GM06990 (cell line): Measurements from ENCODE around the gene STK25.

Experiments
- DNase-seq: peaks from one replicate; pipeline ENCODE4 v3.0.0-alpha.2; 2011; ENCODE audit not compliant: insufficient read length; ENCODE audit errors: extremely low read depth
- H3K27me3 ChIP-seq: replicated peaks from 2 replicates; pipeline ENCODE4 v1.6.0; 2011; ENCODE audit warnings: low read length; ENCODE audit not compliant: control insufficient read depth, insufficient read depth
- H3K36me3 ChIP-seq: 2 replicates; pipeline ENCODE4 v1.5.1; 2011; ENCODE audit warnings: low read length; ENCODE audit not compliant: control insufficient read depth, insufficient read depth
- H3K4me3 ChIP-seq: replicated peaks from 2 replicates; pipeline ENCODE4 v1.5.1; 2011; ENCODE audit warnings: low read depth, mild to moderate bottlenecking, control low read depth, low read length
- TF ChIP-seq, protein P1 (sequence below): IDR thresholded peaks from 2 replicates; pipeline ENCODE4 v1.5.1; 2011; ENCODE audit warnings: low read length, control low read depth, mild to moderate bottlenecking, inconsistent platforms; ENCODE audit not compliant: insufficient read depth, poor library complexity, severe bottlenecking

Gene STK25

DNA sequence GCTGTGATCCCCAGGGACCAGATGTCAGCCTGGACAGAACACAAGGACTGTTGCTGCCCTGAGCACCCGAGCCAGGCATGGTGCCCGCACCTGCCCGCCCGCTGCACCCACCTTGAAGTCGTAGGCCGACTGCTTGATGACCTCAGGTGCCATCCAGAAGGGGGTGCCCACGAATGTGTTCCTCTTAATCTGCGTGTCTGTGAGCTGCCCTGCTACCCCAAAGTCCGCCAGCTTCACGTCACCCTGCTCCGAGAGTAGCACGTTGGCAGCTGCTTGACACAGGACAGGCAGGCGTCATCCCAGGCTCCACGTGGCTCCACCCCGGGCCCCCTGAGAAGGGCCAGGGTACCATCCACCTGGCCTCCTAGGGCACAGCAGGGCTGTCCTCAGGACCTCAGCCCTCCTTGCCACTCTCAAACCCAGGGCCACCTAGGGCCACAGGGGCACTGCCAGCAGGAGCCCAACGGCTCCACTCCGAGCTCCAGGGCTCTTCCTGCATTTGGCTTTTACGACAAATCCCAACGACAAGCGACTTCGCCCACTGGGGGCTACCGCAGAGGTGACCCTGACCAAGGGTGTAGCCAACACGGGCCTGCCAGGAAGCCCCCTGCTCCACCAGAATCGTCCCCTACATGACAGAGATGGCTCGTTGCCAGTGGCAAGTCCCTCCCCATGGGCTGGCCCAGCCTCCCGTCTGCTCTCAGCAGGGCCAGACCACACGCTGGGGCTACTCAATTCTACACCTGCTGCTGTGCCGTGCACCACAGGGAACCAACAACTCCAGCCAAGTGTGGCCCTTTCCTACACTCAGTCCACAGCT is 9.0 kb downstream of the STK25 start:
- DNase-seq = no peak
- H3K27me3 ChIP-seq = no peaks in the 10 kb centered on the region
- H3K4me3 ChIP-seq = no peak overlapping the region
- TF ChIP-seq, protein P1, sequence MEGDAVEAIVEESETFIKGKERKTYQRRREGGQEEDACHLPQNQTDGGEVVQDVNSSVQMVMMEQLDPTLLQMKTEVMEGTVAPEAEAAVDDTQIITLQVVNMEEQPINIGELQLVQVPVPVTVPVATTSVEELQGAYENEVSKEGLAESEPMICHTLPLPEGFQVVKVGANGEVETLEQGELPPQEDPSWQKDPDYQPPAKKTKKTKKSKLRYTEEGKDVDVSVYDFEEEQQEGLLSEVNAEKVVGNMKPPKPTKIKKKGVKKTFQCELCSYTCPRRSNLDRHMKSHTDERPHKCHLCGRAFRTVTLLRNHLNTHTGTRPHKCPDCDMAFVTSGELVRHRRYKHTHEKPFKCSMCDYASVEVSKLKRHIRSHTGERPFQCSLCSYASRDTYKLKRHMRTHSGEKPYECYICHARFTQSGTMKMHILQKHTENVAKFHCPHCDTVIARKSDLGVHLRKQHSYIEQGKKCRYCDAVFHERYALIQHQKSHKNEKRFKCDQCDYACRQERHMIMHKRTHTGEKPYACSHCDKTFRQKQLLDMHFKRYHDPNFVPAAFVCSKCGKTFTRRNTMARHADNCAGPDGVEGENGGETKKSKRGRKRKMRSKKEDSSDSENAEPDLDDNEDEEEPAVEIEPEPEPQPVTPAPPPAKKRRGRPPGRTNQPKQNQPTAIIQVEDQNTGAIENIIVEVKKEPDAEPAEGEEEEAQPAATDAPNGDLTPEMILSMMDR = no peak
- peaks cover 26% of the 10 kb centered on the region for H3K36me3 ChIP-seq

DNA sequence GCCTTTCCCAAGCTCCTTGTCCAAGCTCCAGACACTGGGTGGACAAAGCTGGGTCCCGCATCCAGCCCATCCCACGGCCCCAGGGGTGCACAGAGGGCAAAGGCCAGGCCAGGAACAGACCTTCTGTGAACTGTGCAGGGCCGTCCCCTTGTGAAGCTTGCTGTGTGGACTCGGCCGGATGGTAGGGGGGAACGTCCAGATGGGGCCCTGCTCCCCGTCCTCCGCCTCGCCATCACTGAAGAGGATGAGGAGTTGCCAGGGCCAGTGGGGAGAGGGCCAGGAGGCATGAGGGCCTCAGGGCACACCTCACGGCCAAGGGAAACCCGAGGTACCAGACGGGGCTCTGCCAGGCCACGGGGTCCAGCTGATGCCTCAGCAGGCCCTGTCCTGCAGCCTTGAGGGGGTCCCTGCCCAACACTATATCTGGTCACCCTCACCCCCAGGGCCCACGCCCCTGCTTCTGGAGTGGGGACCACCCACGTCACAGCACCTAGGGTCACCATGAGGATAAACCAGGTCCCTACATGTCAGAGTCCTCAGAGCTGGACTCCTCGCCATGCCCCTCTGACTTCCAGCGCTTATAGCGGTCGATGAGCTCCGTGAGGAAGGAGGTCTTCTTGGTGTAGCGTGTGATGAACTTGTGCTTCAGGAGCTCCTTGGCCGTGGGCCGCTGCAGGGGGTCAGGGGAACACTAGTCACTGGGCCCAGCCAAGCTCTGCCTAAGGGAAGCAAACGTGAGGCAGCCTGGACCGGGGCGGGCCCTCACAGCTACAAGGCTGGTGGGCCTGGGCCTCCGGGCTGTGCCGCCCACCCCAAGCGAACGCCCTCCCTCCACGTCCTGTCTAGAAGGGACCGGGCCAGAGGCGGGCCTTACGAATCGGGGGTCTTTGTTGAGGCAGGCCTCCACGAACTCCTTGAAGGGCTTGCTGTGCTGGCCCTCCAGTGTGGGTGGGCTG is 10.0 kb downstream of the STK25 start:
- Histone ChIP-seq H3K4me3 (no peak overlapping the region), H3K27me3 (no peaks in the 10 kb centered on the region), H3K36me3 (peaks cover 31% of the 10 kb centered on the region)
- no peak for DNase-seq
- TF ChIP-seq, protein P1 = no peak

DNA sequence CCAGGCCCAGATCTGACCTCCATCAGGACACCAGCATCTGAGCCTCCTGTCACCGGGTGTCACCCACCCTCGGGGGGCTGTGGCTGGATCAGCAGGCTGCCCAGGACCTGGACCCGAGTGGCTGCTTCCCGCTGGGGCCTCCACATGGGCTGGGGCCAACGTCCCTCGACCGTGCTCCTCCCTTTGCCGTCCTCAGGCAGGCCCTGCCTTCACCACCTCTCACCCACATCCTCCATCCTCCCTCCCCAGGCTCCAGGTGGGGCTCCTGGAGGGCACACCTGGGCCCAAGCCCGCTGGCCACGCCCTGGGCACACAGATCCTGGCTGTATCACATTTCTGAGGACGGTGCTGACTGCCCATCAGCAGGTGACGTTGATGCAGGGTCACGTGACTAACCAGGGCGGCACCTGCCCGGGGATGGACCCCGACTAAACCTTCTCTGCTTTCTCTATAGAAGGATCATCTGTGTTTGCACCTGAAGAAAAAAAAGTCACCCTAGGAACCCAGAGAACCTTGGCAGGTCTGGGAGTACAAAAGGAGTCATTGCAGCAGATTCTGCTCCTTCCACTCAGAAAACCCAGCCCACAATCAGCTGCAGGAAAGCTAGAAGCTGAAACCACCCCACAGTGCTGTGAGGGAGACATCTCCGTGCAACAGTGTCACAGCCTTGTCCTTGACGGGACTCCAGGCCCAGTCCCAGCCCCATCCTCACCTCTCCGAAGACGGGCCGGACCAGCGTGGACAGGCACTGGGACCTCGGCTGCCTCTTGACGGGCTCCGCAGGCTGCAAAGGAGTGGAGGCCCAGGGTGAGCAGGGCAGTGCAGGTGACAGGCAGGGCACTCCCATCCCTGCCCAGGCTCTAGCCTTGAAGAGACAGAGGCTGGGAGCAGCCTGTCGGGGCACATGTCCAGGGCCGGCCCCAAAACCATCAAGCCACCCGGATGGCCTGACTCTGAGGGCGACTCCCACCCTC is 11.2 kb downstream of the STK25 start:
- Histone ChIP-seq H3K4me3 (no peak overlapping the region), H3K36me3 (peaks cover 35% of the 10 kb centered on the region), H3K27me3 (no peaks in the 10 kb centered on the region)
- TF ChIP-seq, protein P1 = no peak
- no peak for DNase-seq

DNA sequence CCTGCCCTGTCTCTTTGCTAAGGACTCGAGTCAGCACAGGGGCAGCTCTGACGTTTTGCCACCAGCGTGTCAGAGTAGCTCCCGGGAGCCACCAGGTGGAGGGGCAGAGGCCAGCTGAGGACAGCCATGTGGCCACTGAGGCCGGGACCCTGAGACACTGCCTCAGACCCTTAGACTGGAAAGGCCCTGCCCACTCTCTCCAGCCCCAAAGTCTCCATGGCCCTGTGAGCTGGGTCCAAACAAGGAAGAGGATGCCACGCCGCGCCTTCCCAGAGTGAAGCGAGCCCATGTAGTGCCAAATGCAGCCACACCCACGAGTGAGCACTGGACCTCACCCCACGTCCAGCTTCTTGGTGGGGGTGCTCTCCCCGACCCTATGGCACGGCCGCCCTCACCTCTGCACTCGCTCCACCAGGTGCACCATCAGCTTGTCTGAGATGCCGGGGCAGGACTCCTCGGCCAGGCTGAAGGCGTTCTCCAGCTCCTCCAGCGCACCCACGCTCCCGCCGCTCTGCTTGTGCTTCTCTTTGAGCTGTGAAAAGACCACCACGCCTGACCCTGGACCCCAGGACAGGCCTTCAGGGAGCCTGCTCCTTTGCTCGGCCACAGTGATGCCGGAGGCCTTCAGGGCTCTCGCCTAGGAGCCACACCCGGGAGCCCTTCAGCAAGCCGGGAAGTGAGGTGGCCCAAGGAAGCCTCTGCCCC is 12.2 kb downstream of the STK25 start:
- no peak for DNase-seq
- TF ChIP-seq, protein P1 = no peak
- Histone ChIP-seq H3K4me3 (no peak overlapping the region), H3K27me3 (no peaks in the 10 kb centered on the region), H3K36me3 (peaks cover 40% of the 10 kb centered on the region)
